Dermis microvascular lymphatic vessel endothelial cell (primary cell): ENCODE results near the gene LCE3B. TPM values are rescaled to one million over a fixed set of nuclear protein-coding genes. Genes with fewer than 3 reads are reported as not detected.
A peak's percentile ranks its signal among the peaks of the same experiment; 100 is the strongest.
"Not testable (repeated sequence)": the region's sequence is repeated elsewhere in the genome, so short reads cannot be mapped to it uniquely, and the experiment has no call there.

ENCODE experiments used
- DNase-seq, 2 donors: peaks; one replicate each; pipeline versions ENCODE4 v3.0.0 to v3.0.0-alpha.2; 2010; ENCODE audit warnings: low read depth in 2 of 2
- total RNA-seq: library from RNA; depleted of rRNA; stranded (reverse); fragments of >200 nt; gene quantifications from 2 replicates; pipeline ENCODE4 v1.2.1, GENCODE V29; 2014

Gene LCE3B, protein sequence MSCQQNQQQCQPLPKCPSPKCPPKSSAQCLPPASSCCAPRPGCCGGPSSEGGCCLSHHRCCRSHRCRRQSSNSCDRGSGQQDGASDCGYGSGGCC
- total RNA-seq, result not detected in 2 replicates

GRCh38 chr1:152613511-152613910 lies at the start of gene LCE3B:
Gene LCE3B, plus strand, starts transcription at chr1:152613811. Its CDS starts 0 bp downstream, at chr1:152613811.
- no peak for DNase-seq

GRCh38 chr1:152565115-152565514 lies 48.5 kb upstream of the LCE3B start:
- no peak for DNase-seq

GRCh38 chr1:152565535-152566215 lies 47.9 kb upstream of the LCE3B start:
- DNase-seq, result no peak

GRCh38 chr1:152566681-152567080 lies 46.9 kb upstream of the LCE3B start, which contains the start of gene LCE3E:
Gene LCE3E, minus strand, starts transcription at chr1:152566780. Its CDS starts 572 bp downstream, at chr1:152566208.
- DNase-seq, result no peak

DNA sequence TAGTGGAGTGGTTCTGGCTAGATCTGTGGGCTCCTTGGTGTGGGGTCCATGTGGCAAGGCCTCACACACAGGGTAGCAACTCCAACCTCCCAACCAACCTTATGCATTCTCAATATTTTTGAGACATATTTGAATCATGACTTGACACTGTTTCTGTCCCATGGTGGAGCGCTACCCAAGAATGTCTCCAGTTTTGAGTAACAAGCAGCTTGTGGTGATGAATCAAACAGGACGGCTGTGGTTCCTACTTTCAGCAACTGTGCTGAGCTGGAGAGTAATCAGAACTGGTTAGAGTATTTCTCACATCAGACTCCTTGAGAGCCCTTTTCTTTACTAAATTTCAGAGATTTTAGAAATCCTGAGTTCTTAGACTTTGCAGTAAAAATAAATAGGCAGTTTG lies 36.4 kb upstream of the LCE3B start:
- no peak for DNase-seq

- not testable (repeated sequence) for DNase-seq
Measured at GRCh38 chr1:152579526-152579925, 34.1 kb upstream of the LCE3B start.

- no peak for DNase-seq
Measured at GRCh38 chr1:152580433-152580832, 33.2 kb upstream of the LCE3B start, which contains the start of gene LCE3D. Gene LCE3D, minus strand, starts transcription at chr1:152580516. Its CDS starts 580 bp downstream, at chr1:152579936.

GRCh38 chr1:152582647-152583046 lies 31.0 kb upstream of the LCE3B start:
- DNase-seq, result no peak

DNA sequence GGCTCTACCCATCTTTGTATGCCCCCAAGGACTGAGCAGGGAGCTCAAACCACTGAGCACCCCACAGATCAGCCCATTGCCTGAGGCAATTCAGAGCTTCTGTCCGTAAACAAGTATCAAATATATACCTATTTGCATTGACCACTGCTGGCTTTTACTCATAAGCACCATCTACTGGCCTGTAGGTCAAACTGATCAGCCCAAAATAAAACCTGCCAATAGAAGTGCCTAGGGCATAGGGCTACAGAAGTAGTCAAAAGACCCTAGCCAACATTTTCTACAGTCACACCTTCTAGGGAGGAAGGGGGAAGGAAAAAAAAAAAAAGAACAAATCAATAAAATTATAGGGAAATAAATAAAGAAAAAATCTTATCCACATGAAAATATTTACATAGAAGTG lies 28.0 kb upstream of the LCE3B start:
- no peak for DNase-seq

- no peak for DNase-seq
Measured at GRCh38 chr1:152596986-152597385, 16.6 kb upstream of the LCE3B start.

DNA sequence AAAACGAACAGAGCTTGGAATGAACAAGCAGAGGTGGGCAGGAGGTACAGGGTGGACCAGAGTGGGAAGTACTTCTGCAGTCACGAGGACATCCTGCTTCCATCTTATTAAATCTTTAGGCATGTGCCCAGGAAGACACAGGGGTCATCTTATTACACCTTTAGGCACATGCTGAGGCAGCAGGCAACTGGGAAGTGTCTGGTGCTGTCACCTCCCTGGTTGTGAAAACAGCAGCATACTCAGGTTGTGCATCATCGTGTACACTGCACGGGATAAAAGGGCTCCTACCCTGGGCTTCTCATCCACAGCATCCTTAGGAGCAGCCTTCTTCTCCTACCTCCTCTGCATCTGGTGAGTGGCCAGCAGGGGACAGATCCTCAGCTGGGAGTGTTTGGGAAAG lies 13.7 kb upstream of the LCE3B start, which contains the start of gene LCE3C:
Gene LCE3C (plus strand): TSS at position 301 of the 400 bp plus-strand sequence. CDS start 498 bp downstream, outside the sequence.
- DNase-seq, result no peak

DNA sequence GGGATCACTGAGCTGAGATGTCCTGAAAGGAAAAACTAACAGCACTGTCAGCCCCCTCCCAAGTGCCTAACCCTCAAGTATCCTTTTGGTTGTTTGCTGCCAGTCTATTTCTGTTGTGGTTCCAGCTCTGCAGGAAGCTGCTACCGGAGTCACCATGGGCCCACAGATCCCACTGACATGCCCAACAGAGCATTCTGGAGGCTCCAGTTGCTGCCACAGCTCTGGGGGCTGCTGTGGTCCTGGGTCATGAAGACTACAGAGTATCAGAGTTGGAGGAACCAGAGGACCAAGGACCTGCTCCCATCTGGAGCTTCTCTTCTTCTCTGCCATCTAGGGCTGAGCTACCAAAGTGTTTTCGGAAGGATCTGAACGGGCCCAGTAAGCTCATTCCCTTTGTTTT lies 8.4 kb downstream of the LCE3B start:
- no peak for DNase-seq

DNA sequence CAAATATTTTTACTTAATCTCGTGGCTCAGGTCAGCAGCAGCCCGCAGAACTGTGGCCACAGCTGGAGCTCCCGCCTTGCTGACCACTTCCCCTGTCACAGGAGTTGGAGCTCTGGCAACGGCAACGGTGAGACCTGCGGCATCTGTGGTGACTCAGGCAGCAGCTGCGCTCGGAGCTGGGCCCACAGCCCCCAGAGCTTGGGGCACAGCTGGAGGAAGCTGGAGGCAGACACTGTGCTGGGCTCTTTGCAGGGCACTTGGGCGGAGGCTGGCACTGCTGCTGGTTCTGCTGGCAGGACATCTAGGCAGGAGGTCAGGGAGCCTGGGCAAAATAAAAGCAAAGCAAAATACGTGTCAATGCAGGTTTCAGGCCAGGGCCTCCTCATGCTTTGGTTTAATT lies 9.2 kb downstream of the LCE3B start, which contains the start of gene LCE3A:
Gene LCE3A (minus strand): TSS at position 301 of the 400 bp plus-strand sequence. CDS start 0 bp downstream, at position 301.
- no peak for DNase-seq

DNA sequence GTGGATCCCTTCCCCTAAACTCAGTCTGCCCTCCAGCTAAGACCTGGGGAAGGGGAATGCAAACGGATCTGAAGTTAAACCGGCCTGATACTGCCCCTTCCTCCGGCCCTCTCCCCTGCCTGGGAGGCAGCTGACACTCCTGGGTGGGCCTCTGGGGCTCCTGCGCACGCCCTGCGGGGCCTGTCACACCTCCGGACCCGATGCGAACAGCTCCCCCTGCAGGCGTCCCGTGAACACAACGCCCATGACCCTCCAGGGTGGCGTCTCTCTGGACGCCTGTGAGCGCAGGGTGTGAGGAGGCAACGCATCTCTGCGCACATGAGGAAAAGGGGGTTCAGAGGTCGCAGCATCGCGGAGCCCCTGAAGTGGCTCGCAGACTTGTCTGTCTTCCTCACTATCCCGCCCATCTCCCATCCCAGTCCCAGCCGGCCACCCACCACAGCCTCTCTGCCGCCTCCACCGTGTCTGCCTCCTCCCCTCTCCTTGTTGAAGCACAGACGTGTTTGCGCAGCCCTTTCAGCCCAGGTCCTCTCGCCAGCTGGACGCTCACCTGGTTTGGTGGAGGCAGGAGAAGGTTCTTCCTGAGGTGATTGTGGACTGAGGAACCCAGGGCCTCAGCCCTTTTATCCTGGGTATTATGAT lies 9.7 kb downstream of the LCE3B start:
- no peak for DNase-seq

GRCh38 chr1:152626744-152627143 lies 13.1 kb downstream of the LCE3B start:
- no peak for DNase-seq

GRCh38 chr1:152630596-152630995 lies 17.0 kb downstream of the LCE3B start:
- no peak for DNase-seq

GRCh38 chr1:152640351-152640750 lies 26.7 kb downstream of the LCE3B start:
- no peak for DNase-seq

- DNase-seq, result no peak
Measured at GRCh38 chr1:152643945-152644344, 30.3 kb downstream of the LCE3B start.

- DNase-seq, result no peak
Measured at GRCh38 chr1:152645146-152645545, 31.5 kb downstream of the LCE3B start.

DNA sequence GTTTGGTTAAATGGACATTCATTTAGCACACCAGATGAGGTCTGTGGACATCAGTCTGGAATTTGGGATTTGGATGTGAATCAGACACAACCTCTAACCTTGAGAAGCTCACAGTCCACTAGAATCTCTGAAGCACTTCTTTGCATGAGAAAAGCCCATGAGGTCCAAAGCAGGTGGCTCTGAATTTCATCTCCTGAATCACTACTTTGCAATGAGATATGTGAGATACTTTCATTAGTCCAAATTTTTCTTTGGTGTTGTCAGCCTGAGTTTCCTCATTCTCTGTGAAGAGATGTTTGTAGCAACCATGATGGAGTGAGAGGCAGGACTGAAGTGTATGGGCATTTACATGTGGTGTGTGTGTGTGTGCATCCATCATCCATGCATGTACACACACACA lies 33.0 kb downstream of the LCE3B start:
- no peak for DNase-seq

GRCh38 chr1:152654110-152654509 lies 40.5 kb downstream of the LCE3B start:
- DNase-seq, result peak; percentile 7 to 58

DNA sequence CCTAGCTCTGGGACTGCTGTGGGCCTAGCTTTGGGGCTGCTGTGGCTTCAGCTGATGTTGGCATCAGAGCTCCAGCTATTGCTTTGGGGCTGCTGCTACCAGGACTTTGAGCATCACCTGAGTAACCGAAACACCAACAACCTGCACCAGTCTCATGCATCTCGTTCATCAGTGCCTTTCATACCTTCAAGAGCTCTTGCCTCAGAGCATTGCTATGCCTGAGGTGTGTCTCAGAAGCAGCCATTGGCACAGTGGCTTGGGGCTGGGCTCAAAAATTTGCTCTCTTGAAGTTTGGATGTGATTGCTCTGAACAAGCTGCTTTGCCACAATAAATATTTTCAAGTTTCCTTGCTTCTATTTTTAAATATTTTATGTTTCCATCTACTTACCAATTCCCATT lies 42.8 kb downstream of the LCE3B start:
- DNase-seq, result no peak

- DNase-seq, result no peak
Measured at GRCh38 chr1:152657677-152658076, 44.1 kb downstream of the LCE3B start.
